Activated CD4-positive, CD25-positive, alpha-beta regulatory T cell treated with anti-CD3 and anti-CD28 coated beads, Interleukin-2, amount 50 U/mL, for 24 hours (primary cell): ENCODE data around the gene C1orf122.
"Not testable (repeated sequence)": the region's sequence is repeated elsewhere in the genome, so short reads cannot be mapped to it uniquely, and the experiment has no call there.

ENCODE experiments used
- ATAC-seq, 2 donors: fragments of 150-1000 bp; cut with Tn5 transposase; one replicate each; pipeline ENCODE4 v1.10.0; 2021; ENCODE audit warnings: mild to moderate bottlenecking in 1 of 2, moderate library complexity in 1 of 2

C1orf122 gene

DNA sequence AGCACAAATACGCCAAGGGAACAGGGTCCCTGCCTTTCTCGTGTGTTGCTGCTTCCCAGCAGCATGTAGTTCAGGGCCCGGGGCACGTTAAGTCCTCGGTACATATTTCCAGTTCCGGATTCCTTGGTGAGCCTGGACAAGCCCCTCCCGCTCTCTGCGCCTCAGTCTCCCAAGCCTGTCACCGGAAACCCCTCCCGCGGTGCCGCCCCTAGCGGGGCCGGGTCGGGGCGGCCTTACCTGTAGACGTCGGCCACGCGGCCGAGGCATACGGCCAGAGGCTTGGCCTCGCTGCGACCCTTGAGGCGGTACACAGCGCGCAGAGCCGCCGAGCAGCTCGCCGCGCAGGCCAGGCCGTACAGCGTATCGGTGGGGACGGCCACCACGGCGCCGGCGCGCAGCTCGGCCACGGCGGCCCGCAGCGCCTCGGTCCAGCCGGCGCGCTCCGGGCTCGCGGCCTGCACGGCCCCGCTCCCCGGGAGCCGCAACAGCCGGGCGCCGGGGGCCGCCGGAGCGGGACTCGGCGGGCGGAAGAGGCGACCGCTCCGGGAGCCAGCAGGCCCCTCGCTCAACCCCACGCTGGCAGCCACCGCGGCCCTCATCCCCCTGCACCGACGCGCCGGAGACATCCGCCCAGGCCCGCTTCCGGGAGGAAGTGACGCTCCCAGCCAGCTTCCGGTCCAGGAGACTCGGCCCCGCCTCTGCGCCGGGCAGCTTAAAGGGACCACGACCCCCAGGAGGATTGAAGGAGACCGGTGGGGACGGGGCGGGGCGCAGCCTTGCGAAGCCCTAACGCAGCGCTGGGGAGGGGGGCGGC, at the start of gene C1orf122, which contains the start of gene YRDC:
Gene C1orf122, plus strand, starts transcription at position 236 of the 814 bp plus-strand sequence. CDS start 615 bp downstream, outside the sequence.
Gene YRDC, minus strand, starts transcription at position 654 of the 814 bp plus-strand sequence. Its CDS starts 28 bp downstream, at position 626.
- peak; percentile 94 to 96 for ATAC-seq

DNA sequence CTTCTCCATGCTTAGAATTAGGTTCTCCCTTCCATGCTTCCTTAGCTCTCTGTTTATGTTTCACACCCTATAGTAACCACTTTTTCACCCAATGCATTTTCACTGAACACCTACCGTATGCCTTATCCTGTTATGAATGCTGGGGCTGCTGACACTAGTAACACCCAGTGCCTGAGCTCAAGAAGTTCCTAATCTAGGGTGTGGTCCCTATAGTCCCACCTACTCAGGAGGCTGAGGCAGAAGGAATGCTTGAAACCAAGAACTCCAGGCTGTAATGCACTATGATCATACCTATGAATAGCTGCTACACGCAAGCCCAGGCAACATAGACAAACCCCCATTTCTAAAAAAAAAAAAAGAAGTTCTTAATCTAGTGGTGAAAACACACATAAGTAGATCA, 48.1 kb upstream of the C1orf122 start:
- no peak for ATAC-seq

DNA sequence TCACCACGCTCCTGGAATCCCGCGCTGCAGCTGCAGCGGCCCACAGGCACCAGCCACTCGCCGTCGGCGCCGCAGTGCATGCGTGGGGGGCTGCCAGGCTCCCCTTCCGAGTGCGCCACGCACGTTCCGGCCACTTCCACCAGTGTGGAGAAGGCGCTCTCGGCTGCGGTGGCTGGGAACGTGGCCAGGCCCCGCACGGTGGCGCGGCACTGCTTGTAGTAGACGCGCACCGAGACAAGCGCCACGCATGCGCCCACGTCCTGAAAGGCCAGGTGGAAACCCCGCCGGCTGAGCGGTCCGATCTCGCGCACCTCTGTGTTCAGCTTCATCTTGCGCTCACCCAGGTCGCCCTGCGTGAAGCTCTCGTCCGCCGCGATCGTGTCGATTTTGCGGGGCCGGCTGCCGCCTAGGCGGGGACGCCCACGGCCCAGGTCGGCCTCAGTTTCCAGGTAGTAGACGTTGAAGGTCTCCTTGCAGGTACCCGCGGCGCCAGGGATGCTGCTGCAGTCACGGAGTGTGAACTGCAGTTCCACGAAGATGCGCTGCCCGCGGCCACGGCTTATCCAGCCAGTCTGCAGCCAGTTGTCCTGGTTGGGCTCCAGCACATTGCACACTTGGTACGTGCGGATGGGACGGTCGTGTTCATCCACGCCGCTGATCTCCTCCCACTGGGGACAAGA, 46.0 kb upstream of the C1orf122 start:
- no peak for ATAC-seq

- no peak for ATAC-seq
Measured at GRCh38 chr1:37762516-37762915, 45.1 kb upstream of the C1orf122 start.

GRCh38 chr1:37763791-37764413, 43.7 kb upstream of the C1orf122 start:
- no peak for ATAC-seq

GRCh38 chr1:37764414-37764825, 43.2 kb upstream of the C1orf122 start:
- ATAC-seq, result no peak

DNA sequence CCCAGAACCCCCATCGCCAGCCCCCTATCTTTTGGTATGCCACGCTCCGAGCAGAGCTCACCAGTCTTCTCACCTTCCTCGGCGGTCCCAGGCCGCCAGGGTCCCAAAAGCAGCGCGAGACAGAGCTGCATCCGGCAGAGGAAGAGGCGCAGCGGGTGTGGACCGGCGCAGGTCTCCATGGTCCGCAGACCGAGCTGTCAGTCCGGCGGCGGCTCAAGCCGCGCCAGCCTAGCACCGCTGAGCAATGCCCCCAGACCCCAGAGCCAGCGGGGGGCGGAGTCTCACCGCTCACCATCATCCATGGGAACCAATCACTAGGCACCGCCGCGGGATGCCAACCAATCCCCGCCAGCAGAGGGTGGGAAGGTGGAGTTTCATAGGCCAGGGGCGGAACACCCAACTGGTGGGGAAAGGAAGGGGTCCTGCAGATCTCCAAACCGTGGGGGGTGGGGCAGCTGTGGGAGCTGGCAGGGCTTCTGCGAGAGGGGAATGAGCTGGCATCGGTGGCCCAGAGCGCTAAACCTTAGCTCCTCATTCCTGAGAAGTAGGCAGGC, 42.6 kb upstream of the C1orf122 start, which contains the start of gene EPHA10:
Gene EPHA10, minus strand, starts transcription at position 233 of the 554 bp plus-strand sequence. Its CDS starts 54 bp downstream, at position 179.
- no peak for ATAC-seq

DNA sequence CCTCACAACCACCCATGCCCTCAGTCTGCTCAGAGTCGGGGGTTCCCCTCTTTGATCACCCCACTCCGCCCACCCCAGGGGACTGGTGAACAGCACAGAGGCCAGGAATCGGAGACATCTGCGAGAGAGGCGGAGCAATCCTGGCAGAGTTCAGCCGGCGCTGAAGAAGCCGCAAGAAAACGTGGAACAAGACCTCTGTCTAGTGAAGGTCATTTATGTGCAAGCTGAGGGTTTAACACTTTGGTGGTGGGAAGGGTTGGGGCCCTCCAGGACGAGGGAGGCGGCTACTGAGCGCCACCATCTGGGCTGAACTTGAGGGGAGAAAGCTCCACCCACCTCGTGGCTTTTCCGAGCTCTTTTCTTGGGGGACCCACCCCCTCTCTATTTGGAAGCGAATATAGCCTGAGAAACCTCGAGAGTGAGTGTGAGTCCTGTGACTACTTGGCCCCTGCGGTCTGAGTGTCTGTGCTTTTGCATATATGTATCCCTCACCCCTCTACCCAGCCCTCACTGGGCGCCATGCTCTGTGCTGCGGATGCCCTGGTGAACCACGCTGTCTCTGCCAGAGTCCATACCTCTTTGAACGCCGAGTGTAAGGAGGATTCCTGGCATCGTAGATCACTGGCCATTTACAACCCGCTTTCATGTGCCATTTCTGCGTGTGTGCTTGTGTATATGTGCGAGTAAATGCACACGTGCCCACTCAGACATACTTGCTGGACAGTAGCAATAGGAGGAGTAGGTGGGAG, 41.5 kb upstream of the C1orf122 start:
- ATAC-seq, result peak; percentile 41 to 51

DNA sequence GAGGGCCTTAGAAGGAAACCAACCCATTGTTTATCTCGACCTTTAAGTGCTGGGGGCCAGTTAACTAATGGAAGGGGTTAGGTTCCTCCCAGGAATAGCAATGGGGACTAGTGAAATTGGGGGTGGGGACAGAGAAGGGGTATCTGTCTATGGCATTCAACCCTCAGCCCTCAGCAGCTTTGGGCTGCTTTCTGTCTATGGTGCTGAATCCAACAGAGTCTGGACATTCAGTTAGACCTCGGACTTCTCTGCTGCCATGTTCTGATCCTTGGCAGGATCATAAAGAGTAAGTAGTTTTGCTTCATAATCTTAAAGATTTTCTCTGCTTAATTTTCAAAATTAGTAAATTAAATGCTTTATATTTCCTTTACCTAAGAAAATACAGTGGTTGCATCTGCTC, 40.1 kb upstream of the C1orf122 start:
- ATAC-seq, result no peak

- ATAC-seq, result not testable (repeated sequence)
Measured at GRCh38 chr1:37771440-37771839, 36.1 kb upstream of the C1orf122 start.

- peak in 1 of 2 donors; percentile 45 for ATAC-seq
Measured at GRCh38 chr1:37776946-37777516, 30.6 kb upstream of the C1orf122 start.

- ATAC-seq, result no peak
Measured at GRCh38 chr1:37778654-37779053, 28.9 kb upstream of the C1orf122 start.

GRCh38 chr1:37782491-37782890, 25.1 kb upstream of the C1orf122 start:
- no peak for ATAC-seq

DNA sequence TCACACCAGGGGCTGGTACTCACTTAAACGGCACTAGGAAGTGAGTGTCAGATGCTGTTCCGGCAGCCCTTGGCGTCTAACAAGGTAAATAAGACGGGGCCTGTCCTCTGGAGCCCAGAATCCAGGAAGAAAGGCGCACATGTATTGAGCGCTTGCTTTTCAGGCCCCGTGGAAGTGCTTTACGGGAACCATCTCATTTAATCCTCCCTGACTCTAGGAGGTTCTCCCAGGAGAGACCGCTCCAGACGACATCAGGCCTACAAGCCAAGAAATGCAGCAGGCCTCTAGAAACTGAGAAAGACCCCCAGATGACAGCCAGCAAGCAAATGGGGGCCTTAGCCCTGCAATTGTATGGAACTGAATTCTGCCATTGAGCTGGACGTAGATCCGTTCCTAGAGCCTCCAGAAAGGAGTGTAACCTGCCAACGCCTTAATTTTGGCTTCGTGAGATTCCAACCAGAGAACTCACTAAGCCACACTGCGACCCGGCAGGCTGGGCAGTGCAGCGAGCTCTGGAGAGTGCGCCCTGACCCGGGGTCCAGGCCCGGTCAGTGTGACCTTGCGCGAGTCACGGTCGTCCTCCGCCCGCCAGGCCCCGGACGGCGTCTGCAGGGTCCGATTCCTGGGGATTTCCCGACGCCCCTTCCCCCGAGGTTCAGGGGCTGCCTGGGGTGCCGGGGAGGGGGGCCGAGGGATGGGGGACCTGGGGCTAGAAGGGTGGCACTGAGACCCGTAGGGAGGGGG, 14.5 kb upstream of the C1orf122 start:
- no peak for ATAC-seq

DNA sequence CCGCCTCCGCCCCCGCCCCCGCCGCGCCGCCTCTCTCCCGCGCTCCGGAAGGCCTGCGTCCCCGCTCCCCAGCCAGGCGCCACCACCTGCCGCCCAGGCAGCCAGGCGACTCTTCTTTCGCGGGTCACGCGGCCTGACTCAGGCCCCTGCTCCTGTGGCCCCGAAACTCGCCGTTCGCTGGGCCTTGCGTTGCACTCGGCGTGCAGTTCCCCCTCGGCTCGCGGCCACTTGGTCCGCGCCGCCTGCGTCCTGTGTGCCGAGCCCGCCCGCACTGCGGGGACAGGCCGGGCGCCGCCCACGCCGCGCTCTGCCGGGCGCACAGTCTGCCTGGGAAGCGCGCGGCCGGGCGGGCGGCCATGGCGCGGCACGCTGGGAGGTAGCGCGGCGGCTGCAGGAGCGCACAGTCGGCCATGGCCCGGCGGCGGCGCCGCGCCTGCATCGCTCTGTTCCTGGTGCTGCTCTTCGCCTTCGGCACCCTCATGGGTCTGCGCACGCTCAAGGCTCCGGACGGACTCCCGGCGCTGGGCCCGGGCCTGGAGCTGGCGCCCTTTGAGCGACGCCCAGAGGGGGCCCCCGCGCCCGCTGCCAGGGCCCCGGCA, 13.7 kb upstream of the C1orf122 start, which contains the start of gene MANEAL:
Gene MANEAL, plus strand, starts transcription at position 75 of the 599 bp plus-strand sequence. Its CDS starts 336 bp downstream, at position 411.
- peak; percentile 71 to 73 for ATAC-seq

DNA sequence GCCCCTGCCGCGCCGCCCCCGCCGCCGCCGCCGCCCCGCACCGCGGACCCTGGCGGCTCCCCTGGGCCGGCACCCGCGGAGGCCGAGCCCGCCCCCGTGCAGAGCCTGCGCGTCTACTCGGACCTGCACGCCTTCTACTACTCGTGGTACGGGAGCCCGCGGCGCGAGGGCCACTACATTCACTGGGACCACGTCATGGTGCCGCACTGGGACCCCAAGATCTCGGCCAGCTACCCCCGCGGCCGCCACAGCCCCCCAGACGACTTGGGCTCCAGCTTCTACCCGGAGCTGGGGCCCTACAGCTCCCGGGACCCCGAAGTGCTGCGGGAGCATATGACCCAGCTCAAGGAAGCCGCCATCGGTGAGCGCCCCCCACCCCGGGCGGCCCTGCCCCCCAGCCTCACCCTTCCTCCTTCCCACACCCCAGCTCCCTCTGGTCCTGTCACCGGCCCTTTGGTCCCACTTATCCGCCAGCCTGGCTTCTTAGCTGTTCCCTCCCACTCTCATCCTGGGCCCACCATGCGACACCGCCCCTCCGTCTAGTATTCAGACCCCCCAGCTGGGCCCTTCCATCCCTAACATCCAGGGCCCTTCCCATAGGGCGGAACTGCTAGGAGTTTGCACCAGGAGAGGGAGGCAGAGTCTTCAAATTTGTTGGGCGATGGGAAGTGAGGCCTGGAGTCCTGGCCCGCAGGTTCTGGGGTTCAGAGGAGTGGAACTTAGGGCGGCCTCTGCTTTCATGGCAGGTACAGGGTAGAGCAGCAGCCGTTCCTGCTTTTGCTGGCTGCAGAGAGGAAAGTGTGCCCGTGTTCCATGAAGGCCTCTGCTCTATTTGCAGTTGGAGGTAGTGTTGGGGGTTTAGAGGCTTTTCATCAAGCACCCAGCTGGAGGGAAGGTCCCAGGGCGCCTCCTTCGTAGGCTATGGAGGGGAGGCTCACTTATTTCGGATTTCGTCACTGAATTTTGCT, 12.9 kb upstream of the C1orf122 start:
- ATAC-seq, result peak; percentile 22 to 33

DNA sequence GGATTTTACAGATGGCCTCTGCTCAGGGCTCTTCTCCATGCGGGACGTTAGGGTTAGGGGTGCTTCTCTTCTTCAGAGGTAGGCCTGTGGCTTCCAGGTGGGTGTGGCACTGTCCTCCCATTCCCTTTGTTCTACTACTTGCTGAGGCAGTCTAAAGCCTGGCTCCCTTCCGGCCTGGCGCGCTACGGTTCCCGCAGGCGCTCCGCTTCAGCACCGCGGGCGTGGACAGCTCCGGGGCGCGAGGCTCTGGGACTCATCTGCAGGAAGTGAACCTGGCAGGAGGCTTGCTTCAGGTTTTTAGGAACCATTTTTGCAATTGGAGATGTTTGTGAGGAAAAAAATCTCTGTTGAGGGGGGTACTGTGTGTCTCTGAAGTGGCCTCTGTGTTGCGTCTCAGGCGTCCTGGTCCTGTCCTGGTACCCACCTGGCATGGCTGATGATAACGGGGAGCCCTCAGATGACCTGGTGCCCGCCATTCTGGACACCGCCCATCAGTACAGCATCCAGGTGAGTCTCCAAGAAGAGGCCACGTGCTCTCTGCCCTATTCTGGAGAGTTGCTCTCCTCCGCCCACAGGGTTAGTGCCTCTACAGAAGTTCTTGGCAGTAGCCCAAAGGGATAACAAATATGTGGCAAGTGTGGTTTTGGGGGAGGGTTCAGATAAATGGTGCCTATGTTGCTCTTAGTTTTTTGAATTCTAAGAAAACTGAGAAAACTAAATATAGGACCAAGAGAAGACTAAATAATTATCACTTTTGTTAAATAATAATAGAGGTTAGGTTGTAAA, 12.1 kb upstream of the C1orf122 start:
- ATAC-seq, result no peak

GRCh38 chr1:37797750-37798345, 9.7 kb upstream of the C1orf122 start:
- no peak for ATAC-seq
